GM13977 (cell line): ENCODE data around the gene TRIO.

Experiments
- DNase-seq: peaks from one replicate; pipeline ENCODE4 v3.0.0; 2012; ENCODE audit warnings: low spot score
- CTCF ChIP-seq: IDR thresholded peaks from 2 replicates; pipeline ENCODE4 v1.5.1; 2012; ENCODE audit warnings: mild to moderate bottlenecking, control low read depth; ENCODE audit not compliant: insufficient read depth; ENCODE audit errors: extremely low read depth, missing control alignments
- in situ Hi-C: fragments of 300-500 bp; cut with MboI; formaldehyde crosslinking; loops from one replicate; pipeline ENCODE4 v1.12.0; 2022; ENCODE audit warnings: low sequenced_read_pairs, low pct_unique_long_range_greater_than_20kb, mixed read lengths, inconsistent platforms; ENCODE audit not compliant: unreplicated experiment

The TRIO gene

GRCh38 chr5:14497311-14497710 is 354.2 kb downstream of the TRIO start:
- no peak for DNase-seq
- TF ChIP-seq CTCF: no peak
- in situ Hi-C loops: no loop called here

- TF ChIP-seq CTCF: no peak
- DNase-seq: no peak
- in situ Hi-C loops: no loop called here
Observed at GRCh38 chr5:14501353-14502293, 358.5 kb downstream of the TRIO start.

GRCh38 chr5:14502294-14502690 is 359.1 kb downstream of the TRIO start:
- in situ Hi-C loops: no loop called here
- no peak for TF ChIP-seq CTCF
- DNase-seq: no peak

GRCh38 chr5:14503017-14503680 is 360.0 kb downstream of the TRIO start:
- no peak for TF ChIP-seq CTCF
- in situ Hi-C loops: no loop called here
- DNase-seq: no peak

GRCh38 chr5:14503681-14504331 is 360.7 kb downstream of the TRIO start:
- in situ Hi-C loops: no loop called here
- DNase-seq: no peak

More at GRCh38 chr5:14503681-14504331, 360.7 kb downstream of the TRIO start:
- TF ChIP-seq CTCF: no peak
